CD14-positive monocyte (primary cell): ENCODE results near the gene FRMD6. TPM values are rescaled to one million over a fixed set of nuclear protein-coding genes. Genes with fewer than 3 reads are reported as not detected.
A peak's percentile ranks its signal among the peaks of the same experiment; 100 is the strongest.

Source experiments
- DNase-seq, 3 donors: peaks; one replicate each; pipeline ENCODE4 v3.0.0-alpha.2; 2011 to 2022
- H2AFZ ChIP-seq: 2 replicates; pipeline ENCODE4 v1.6.0; 2012; ENCODE audit warnings: mild to moderate bottlenecking, low read depth, low read length, inconsistent platforms; ENCODE audit not compliant: insufficient read depth, poor library complexity, severe bottlenecking
- H3K27ac ChIP-seq, 2 donors: 1 replicate in 1 of 2; 2 replicates in 1 of 2; pipeline ENCODE4 v1.5.1; 2012 to 2013; ENCODE audit warnings: low read length in 2 of 2, control low read depth in 1 of 2, inconsistent platforms in 1 of 2, low read depth in 1 of 2, mild to moderate bottlenecking in 1 of 2
- H3K27me3 ChIP-seq, 2 donors: one replicate each; pipeline versions ENCODE4 v1.6.0 to v1.6.1; 2011 to 2013; ENCODE audit warnings: low read length in 2 of 2; ENCODE audit not compliant: control insufficient read depth in 2 of 2, insufficient read depth in 2 of 2
- H3K36me3 ChIP-seq, 2 donors: replicated peaks in 1 of 2; 1 replicate in 1 of 2; 2 replicates in 1 of 2; pipeline versions ENCODE4 v1.5.1 to v1.6.1; 2012 to 2013; ENCODE audit warnings: low read length in 2 of 2, control low read depth in 1 of 2, inconsistent platforms in 1 of 2, mild to moderate bottlenecking in 1 of 2; ENCODE audit not compliant: insufficient read depth in 2 of 2, control insufficient read depth in 1 of 2
- H3K4me1 ChIP-seq, 2 donors: 1 replicate in 1 of 2; 2 replicates in 1 of 2; pipeline versions ENCODE4 v1.5.1 to v1.6.1; 2012 to 2013; ENCODE audit warnings: low read length in 2 of 2, control low read depth in 1 of 2, inconsistent platforms in 1 of 2, mild to moderate bottlenecking in 1 of 2, moderate library complexity in 1 of 2; ENCODE audit not compliant: insufficient read depth in 2 of 2, control insufficient read depth in 1 of 2
- H3K4me2 ChIP-seq: replicated peaks from 2 replicates; pipeline ENCODE3; 2012; ENCODE audit warnings: low read length, moderate library complexity, mild to moderate bottlenecking; ENCODE audit not compliant: poor library complexity, severe bottlenecking; ENCODE audit errors: extremely low read depth
- H3K4me3 ChIP-seq, 3 experiments: fragments of 200-600 bp in 1 of 3; sonication (generic) in 1 of 3; replicated peaks in 1 of 3; 1 replicate in 2 of 3; 2 replicates in 1 of 3; pipeline ENCODE4 v1.5.1; 2011 to 2013; ENCODE audit warnings: low read length in 3 of 3, mild to moderate bottlenecking in 3 of 3, control low read depth in 2 of 3, low read depth in 2 of 3, inconsistent platforms in 1 of 3, moderate library complexity in 1 of 3
- H3K79me2 ChIP-seq: 2 replicates; pipeline ENCODE4 v1.6.0; 2012; ENCODE audit warnings: mild to moderate bottlenecking, control low read depth, inconsistent platforms, low read length, moderate library complexity; ENCODE audit not compliant: insufficient read depth
- H3K9ac ChIP-seq: 2 replicates; pipeline ENCODE4 v1.6.0; 2017; ENCODE audit warnings: low read length, mild to moderate bottlenecking; ENCODE audit not compliant: insufficient read depth, poor library complexity, severe bottlenecking
- H3K9me3 ChIP-seq, 2 donors: replicated peaks in 1 of 2; 1 replicate in 1 of 2; 2 replicates in 1 of 2; pipeline versions ENCODE4 v1.5.1 to v1.6.1; 2012 to 2013; ENCODE audit warnings: low read length in 2 of 2, control low read depth in 1 of 2; ENCODE audit not compliant: control insufficient read depth in 1 of 2, insufficient read depth in 1 of 2
- H4K20me1 ChIP-seq: 2 replicates; pipeline ENCODE4 v1.6.0; 2012; ENCODE audit warnings: mild to moderate bottlenecking, low read length, control low read depth, moderate library complexity; ENCODE audit not compliant: insufficient read depth
- H3K27ac Mint-ChIP-seq, 7 donors: one replicate each; pipeline ENCODE4 v1.8.0; 2020; ENCODE audit warnings: mild to moderate bottlenecking in 7 of 7, mixed read lengths in 7 of 7, moderate library complexity in 6 of 7, inconsistent platforms in 2 of 7
- H3K27me3 Mint-ChIP-seq, 3 donors: one replicate each; pipeline ENCODE4 v1.8.0; 2021 to 2022; ENCODE audit warnings: low read depth in 3 of 3, mild to moderate bottlenecking in 3 of 3, mixed read lengths in 3 of 3, moderate library complexity in 3 of 3, inconsistent platforms in 1 of 3
- H3K36me3 Mint-ChIP-seq, 2 donors: one replicate each; pipeline ENCODE4 v1.8.0; 2020; ENCODE audit warnings: mixed read lengths in 2 of 2, inconsistent platforms in 1 of 2, mild to moderate bottlenecking in 1 of 2
- H3K4me1 Mint-ChIP-seq: one replicate; pipeline ENCODE4 v1.8.0; 2020; ENCODE audit warnings: mild to moderate bottlenecking, mixed read lengths
- H3K4me3 Mint-ChIP-seq, 2 donors: one replicate each; pipeline ENCODE4 v1.8.0; 2020; ENCODE audit warnings: mild to moderate bottlenecking in 2 of 2, mixed read lengths in 2 of 2, moderate library complexity in 1 of 2
- H3K9me3 Mint-ChIP-seq, 7 donors: one replicate each; pipeline ENCODE4 v1.8.0; 2020 to 2022; ENCODE audit warnings: mixed read lengths in 7 of 7, mild to moderate bottlenecking in 6 of 7, moderate library complexity in 6 of 7, inconsistent platforms in 2 of 7
- CTCF ChIP-seq: fragments of 200-600 bp; IDR thresholded peaks from one replicate; pipeline ENCODE4 v1.8.0; 2022; ENCODE audit warnings: antibody characterized with exemption, mild to moderate bottlenecking
- WGBS: methylation state at CpG from one replicate; pipeline ENCODE4 v1.1.5; 2013; ENCODE audit warnings: missing lambda C conversion rate; ENCODE audit not compliant: insufficient coverage; 5-methylcytosine and 5-hydroxymethylcytosine counted together
- intact Hi-C, 2 donors: fragments of 100-400 bp; cut with micrococcal nuclease; formaldehyde crosslinking; loops; one replicate each; pipeline versions ENCODE4 v1.15.0 to v1.15.1; 2023
- polyA plus RNA-seq, 3 donors: library from polyadenylated mRNA; depleted of rRNA in 1 of 3; unstranded in 2 of 3; stranded (reverse) in 1 of 3; fragments of 300-500 nt in 2 of 3; fragments of >200 nt in 1 of 3; fragmentation: Illumina TruSeq in 2 of 3; gene quantifications; 1 replicate in 2 of 3; 2 replicates in 1 of 3; pipeline ENCODE4 v1.2.3, GENCODE V29; 2012 to 2021

The FRMD6 gene
- polyA plus RNA-seq, 3 donors: 0.12 to 0.25 (median 0.12) TPM

- Histone ChIP-seq H4K20me1 (no peaks in the 10 kb centered on the region), H3K79me2 (no peaks in the 10 kb centered on the region)
- no CpG with 5 or more reads among the region's 2 CpGs for WGBS
Observed at GRCh38 chr14:51677738-51678137, 26.0 kb downstream of the FRMD6 start.

GRCh38 chr14:51680031-51680430, 28.3 kb downstream of the FRMD6 start:
- Mint-ChIP-seq H3K4me1 (no peaks in the 10 kb centered on the region), H3K36me3 (no peaks in the 10 kb centered on the region), H3K27ac (no peak overlapping the region), H3K27me3 (peaks cover 0 to 2% (median 2%) of the 10 kb centered on the region in 3 donors), H3K9me3 (peaks cover 0 to 2% (median 0%) of the 10 kb centered on the region in 7 donors), H3K4me3 (no peak overlapping the region)
- Histone ChIP-seq H2AFZ (no peak overlapping the region), H3K27me3 (no peaks in the 10 kb centered on the region), H3K9ac (no peak overlapping the region), H3K9me3 (no peaks in the 10 kb centered on the region), H3K79me2 (no peaks in the 10 kb centered on the region), H3K4me3 (no peak overlapping the region), H3K4me2 (no peak overlapping the region), H3K36me3 (no peaks in the 10 kb centered on the region), H4K20me1 (no peaks in the 10 kb centered on the region), H3K27ac (no peak overlapping the region), H3K4me1 (no peaks in the 10 kb centered on the region)
- WGBS: 83% methylated on average over 1 of the region's 1 CpG
- no peak for DNase-seq
- no peak for TF ChIP-seq CTCF
- intact Hi-C loops: no loop called here

More at GRCh38 chr14:51677738-51678137, 26.0 kb downstream of the FRMD6 start:
- H3K9me3 Mint-ChIP-seq: peaks cover 0 to 2% (median 0%) of the 10 kb centered on the region in 7 donors
- no peaks in the 10 kb centered on the region for H3K36me3 Mint-ChIP-seq
- DNase-seq: no peak
- H3K4me3 Mint-ChIP-seq: no peak overlapping the region
- H3K9ac ChIP-seq: no peak overlapping the region
- no peaks in the 10 kb centered on the region for H3K4me1 ChIP-seq
- H2AFZ ChIP-seq: no peak overlapping the region
- intact Hi-C loops: no loop called here
- H3K27ac ChIP-seq: no peak overlapping the region
- no peak overlapping the region for H3K4me3 ChIP-seq
- no peak overlapping the region for H3K4me2 ChIP-seq
- no peaks in the 10 kb centered on the region for H3K9me3 ChIP-seq
- H3K27me3 Mint-ChIP-seq: peaks cover 0 to 2% (median 2%) of the 10 kb centered on the region in 3 donors
- no peaks in the 10 kb centered on the region for H3K4me1 Mint-ChIP-seq
- H3K27me3 ChIP-seq: no peaks in the 10 kb centered on the region
- no peak for TF ChIP-seq CTCF
- H3K36me3 ChIP-seq: no peaks in the 10 kb centered on the region
- H3K27ac Mint-ChIP-seq: peak overlapping the region in 1 of 7 donors; percentile 53
